ENCODE measurements around the gene MLH1.

The MLH1 gene

DNA sequence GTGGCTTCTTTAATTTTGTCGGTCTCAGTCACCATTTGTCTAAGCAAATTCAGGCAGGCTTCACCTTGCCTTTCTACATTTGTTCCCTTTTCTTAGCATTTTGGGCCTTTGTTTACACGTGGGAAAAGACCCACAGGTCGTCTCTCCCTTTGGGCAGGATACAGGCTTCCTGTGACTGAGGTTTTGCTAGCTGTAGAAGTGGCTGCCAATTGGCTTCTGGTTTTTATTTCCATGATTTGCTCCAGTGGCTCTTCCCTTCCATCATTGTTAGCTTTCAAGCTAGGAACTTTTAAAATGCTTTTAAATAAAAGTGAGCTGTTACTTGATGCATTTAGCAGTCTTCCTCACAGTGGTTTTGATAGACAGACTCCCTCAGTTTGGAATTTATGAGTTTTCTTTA is 37.3 kb downstream of the MLH1 start:
- Histone ChIP-seq H3K27ac (ENCODE audit: poor library complexity, severe bottlenecking) (no peak overlapping the region), H3K4me3 (ENCODE audit: severe bottlenecking) (no peak overlapping the region), H3K4me1 (ENCODE audit: insufficient read depth, poor library complexity, severe bottlenecking) (no peaks in the 10 kb centered on the region), H3K9me3 (ENCODE audit: severe bottlenecking) (no peaks in the 10 kb centered on the region), H3K36me3 (ENCODE audit: low read depth) (peaks cover 83% of the 10 kb centered on the region), H3K27me3 (ENCODE audit: insufficient read depth, poor library complexity, severe bottlenecking) (no peaks in the 10 kb centered on the region)
- TF ChIP-seq, protein P1, sequence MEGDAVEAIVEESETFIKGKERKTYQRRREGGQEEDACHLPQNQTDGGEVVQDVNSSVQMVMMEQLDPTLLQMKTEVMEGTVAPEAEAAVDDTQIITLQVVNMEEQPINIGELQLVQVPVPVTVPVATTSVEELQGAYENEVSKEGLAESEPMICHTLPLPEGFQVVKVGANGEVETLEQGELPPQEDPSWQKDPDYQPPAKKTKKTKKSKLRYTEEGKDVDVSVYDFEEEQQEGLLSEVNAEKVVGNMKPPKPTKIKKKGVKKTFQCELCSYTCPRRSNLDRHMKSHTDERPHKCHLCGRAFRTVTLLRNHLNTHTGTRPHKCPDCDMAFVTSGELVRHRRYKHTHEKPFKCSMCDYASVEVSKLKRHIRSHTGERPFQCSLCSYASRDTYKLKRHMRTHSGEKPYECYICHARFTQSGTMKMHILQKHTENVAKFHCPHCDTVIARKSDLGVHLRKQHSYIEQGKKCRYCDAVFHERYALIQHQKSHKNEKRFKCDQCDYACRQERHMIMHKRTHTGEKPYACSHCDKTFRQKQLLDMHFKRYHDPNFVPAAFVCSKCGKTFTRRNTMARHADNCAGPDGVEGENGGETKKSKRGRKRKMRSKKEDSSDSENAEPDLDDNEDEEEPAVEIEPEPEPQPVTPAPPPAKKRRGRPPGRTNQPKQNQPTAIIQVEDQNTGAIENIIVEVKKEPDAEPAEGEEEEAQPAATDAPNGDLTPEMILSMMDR (IDR thresholded peaks at IDR 0.05; ENCODE audit: poor library complexity, severe bottlenecking), result no peak
- ATAC-seq (ENCODE audit: low read depth), result no peak
- no peak for DNase-seq (ENCODE audit: low spot score)

DNA sequence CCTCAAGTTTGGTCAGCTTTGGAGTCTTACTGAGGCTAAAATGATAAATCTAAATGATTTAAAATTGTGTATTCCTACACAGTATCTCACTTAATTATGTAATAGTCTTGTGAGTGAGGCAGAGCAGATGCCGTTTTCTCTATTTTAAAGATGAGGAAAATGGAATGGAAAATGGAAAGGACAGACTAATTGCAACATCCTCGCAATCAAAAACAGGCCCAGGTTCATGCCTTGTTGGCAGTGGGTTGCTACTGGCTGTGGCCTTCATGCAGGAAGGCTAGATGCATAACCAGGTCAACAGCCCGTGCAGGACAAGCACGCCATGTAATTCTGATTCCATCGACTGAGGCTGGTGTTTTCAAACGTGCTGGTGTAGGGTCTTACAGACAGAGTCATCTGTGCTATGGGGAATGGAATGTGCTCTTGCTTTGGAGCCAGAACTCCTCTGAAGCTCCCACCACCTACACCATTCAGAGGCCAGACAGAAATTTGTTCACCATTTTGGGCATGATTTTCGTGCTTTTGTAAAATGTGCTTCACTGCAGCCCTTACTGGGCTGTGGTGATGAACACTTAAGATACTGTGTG is 37.9 kb downstream of the MLH1 start:
- Histone ChIP-seq H3K36me3 (ENCODE audit: low read depth) (peaks cover 83% of the 10 kb centered on the region), H3K9me3 (ENCODE audit: severe bottlenecking) (peaks cover under 1% of the 10 kb centered on the region), H3K27ac (ENCODE audit: poor library complexity, severe bottlenecking) (no peak overlapping the region), H3K4me1 (ENCODE audit: insufficient read depth, poor library complexity, severe bottlenecking) (no peaks in the 10 kb centered on the region), H3K4me3 (ENCODE audit: severe bottlenecking) (no peak overlapping the region), H3K27me3 (ENCODE audit: insufficient read depth, poor library complexity, severe bottlenecking) (no peaks in the 10 kb centered on the region)
- TF ChIP-seq, protein P1 (IDR thresholded peaks at IDR 0.05; ENCODE audit: poor library complexity, severe bottlenecking), result no peak
- no peak for ATAC-seq (ENCODE audit: low read depth)
- DNase-seq (ENCODE audit: low spot score), result no peak

DNA sequence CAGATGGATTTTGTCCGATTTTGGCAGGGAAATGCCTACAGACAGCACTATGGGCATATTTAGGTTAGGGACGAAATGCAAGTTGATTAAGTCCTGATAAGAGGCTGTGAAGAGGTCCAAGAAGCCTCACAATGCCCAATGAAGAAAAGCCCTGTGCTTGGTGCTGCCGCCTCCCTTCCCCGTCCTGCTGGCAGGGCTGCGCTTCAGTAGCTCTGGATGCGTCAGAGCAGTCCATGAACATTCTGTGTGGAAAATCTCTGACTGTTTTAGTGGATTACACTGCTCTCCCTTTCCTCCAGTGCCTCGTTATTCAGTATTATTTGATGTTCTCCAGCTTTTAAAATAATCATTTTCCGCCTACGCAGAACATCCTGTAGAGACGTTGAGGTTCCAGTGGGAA is 39.6 kb downstream of the MLH1 start:
- Histone ChIP-seq H3K27ac (ENCODE audit: poor library complexity, severe bottlenecking) (no peak overlapping the region), H3K27me3 (ENCODE audit: insufficient read depth, poor library complexity, severe bottlenecking) (no peaks in the 10 kb centered on the region), H3K9me3 (ENCODE audit: severe bottlenecking) (peaks cover 2% of the 10 kb centered on the region), H3K4me3 (ENCODE audit: severe bottlenecking) (no peak overlapping the region), H3K36me3 (ENCODE audit: low read depth) (peaks cover 90% of the 10 kb centered on the region), H3K4me1 (ENCODE audit: insufficient read depth, poor library complexity, severe bottlenecking) (no peaks in the 10 kb centered on the region)
- TF ChIP-seq, protein P1 (IDR thresholded peaks at IDR 0.05; ENCODE audit: poor library complexity, severe bottlenecking), result no peak
- ATAC-seq (ENCODE audit: low read depth) (no peak), DNase-seq (ENCODE audit: low spot score) (no peak)

DNA sequence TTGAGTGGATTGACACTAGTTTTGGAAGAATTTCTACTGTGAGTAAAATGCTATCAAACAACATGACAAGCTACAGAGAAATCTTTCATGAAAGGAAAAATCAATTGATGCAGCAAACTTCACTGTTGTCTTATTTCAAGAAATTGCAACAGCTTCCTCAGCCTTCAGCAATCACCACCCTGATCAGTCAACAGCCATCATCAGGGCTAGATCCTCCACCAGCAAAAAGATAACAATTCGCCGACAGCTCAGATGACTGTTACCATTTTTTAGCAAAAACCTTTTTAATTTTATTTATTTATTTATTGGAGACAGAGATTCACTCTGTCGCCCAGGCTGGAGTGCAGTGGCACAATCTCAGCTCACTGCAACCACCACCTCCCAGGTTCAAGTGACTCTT is 44.0 kb downstream of the MLH1 start:
- Histone ChIP-seq H3K27ac (ENCODE audit: poor library complexity, severe bottlenecking) (no peak overlapping the region), H3K27me3 (ENCODE audit: insufficient read depth, poor library complexity, severe bottlenecking) (no peaks in the 10 kb centered on the region), H3K4me1 (ENCODE audit: insufficient read depth, poor library complexity, severe bottlenecking) (no peaks in the 10 kb centered on the region), H3K36me3 (ENCODE audit: low read depth) (peaks cover 97% of the 10 kb centered on the region), H3K4me3 (ENCODE audit: severe bottlenecking) (no peak overlapping the region), H3K9me3 (ENCODE audit: severe bottlenecking) (peaks cover 2% of the 10 kb centered on the region)
- ATAC-seq (ENCODE audit: low read depth), result no peak
- no peak for DNase-seq (ENCODE audit: low spot score)
- TF ChIP-seq, protein P1 (IDR thresholded peaks at IDR 0.05; ENCODE audit: poor library complexity, severe bottlenecking), result no peak

DNA sequence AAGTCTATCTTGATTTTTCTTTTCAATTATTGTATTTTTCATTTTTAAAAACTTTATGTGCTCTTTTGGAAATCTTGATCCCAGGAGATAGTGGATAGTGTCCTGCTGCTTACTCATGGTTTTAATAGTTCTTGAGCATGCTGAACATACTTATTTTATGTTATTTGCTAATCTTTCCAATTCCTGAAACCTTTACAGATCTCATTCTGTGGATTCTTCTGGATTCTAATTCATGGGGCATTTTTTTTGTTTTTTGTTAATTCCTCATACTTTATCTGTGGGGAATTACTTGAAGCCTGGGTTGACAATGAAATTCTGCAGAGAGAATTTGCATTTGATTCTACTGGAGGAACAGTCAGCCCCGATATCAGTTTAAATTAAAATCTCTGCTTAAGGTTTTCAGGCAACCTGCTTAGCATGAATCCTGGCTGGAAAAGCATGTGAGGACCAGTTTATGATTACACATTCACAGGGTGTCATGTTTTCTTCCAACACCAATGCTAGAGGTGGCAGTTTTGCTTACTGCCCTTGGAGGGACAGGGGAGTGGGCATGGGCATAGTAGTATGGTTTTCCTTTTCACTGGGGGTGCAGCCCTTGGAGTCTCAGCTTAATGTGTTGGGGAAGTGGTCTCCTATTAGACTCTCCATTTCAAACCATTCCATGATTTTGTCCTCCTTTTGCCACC is 46.0 kb downstream of the MLH1 start:
- Histone ChIP-seq H3K9me3 (ENCODE audit: severe bottlenecking) (peaks cover 2% of the 10 kb centered on the region), H3K36me3 (ENCODE audit: low read depth) (peaks cover 94% of the 10 kb centered on the region), H3K27ac (ENCODE audit: poor library complexity, severe bottlenecking) (no peak overlapping the region), H3K4me1 (ENCODE audit: insufficient read depth, poor library complexity, severe bottlenecking) (no peaks in the 10 kb centered on the region), H3K27me3 (ENCODE audit: insufficient read depth, poor library complexity, severe bottlenecking) (no peaks in the 10 kb centered on the region), H3K4me3 (ENCODE audit: severe bottlenecking) (no peak overlapping the region)
- TF ChIP-seq, protein P1 (IDR thresholded peaks at IDR 0.05; ENCODE audit: poor library complexity, severe bottlenecking), result no peak
- DNase-seq (ENCODE audit: low spot score), result no peak
- ATAC-seq (ENCODE audit: low read depth), result no peak
